Frontal cortex (tissue), 1 donor: ENCODE results near the gene PSD. TPM values are rescaled to one million over a fixed set of nuclear protein-coding genes. Genes with fewer than 3 reads are reported as not detected.

Experiments
- small RNA-seq: library from RNA; depleted of rRNA; stranded (forward); fragments of <200 nt; gene quantifications from one replicate; pipeline ENCODE3, GENCODE V24; 2014
- total RNA-seq: library from RNA; depleted of rRNA; stranded (reverse); fragments of >200 nt; gene quantifications from one replicate; pipeline ENCODE4 v1.2.3, GENCODE V29; 2014

Gene PSD
- total RNA-seq, 1 donor from 2014 or later = 98.2 TPM

Small RNAs within 50 kb of the gene (small RNA-seq; reads per million reads assigned to genes)
- gene MIR146B = 246 reads per million, percentile 98 among the genes with 10 or more reads in this experiment

Other genes starting within 250 kb of the PSD start
- gene ELOVL3, start 192.5 kb downstream of the PSD start, total RNA-seq = not detected
- not detected for gene PITX3, start 177.3 kb downstream of the PSD start, total RNA-seq
- 14.7 TPM for gene GBF1, start 173.3 kb downstream of the PSD start, total RNA-seq
- gene NFKB2, start 23.1 kb downstream of the PSD start, total RNA-seq = 0.41 TPM
- gene FBXL15, start 2.1 kb upstream of the PSD start, total RNA-seq = 13.5 TPM
- gene CUEDC2, start 13.8 kb upstream of the PSD start, total RNA-seq = 53.0 TPM
- gene C10orf95, start 32.8 kb upstream of the PSD start, total RNA-seq = 0.82 TPM
- gene ACTR1A, start 83.9 kb upstream of the PSD start, total RNA-seq = 238 TPM
- gene SUFU, start 85.2 kb upstream of the PSD start, total RNA-seq = 2.9 TPM
- gene TRIM8, start 225.7 kb upstream of the PSD start, total RNA-seq = 30.2 TPM